Neural cell (in vitro differentiated cells): Measurements from ENCODE around the gene TACC2. TPM values are rescaled to one million over a fixed set of nuclear protein-coding genes. Genes with fewer than 3 reads are reported as not detected.

Experiments
- H2AFZ ChIP-seq: fragments of 200-600, 300-800 bp; sonication (generic), shearing (Covaris generic); 2 replicates; pipeline ENCODE4 v1.6.0; 2014; ENCODE audit warnings: low read depth, mild to moderate bottlenecking, antibody characterized with exemption, low read length, moderate library complexity
- H3F3A ChIP-seq: fragments of 200-600 bp; shearing (Covaris generic); 2 replicates; pipeline ENCODE4 v1.6.1; 2016; ENCODE audit warnings: mild to moderate bottlenecking, moderate library complexity, mixed read lengths, antibody characterized with exemption, low read length; ENCODE audit not compliant: insufficient read depth, poor library complexity, severe bottlenecking
- H3K27ac ChIP-seq: fragments of 200-600, 300-800 bp; sonication (generic), shearing (Covaris generic); 2 replicates; pipeline ENCODE4 v1.5.1; 2014; ENCODE audit warnings: mild to moderate bottlenecking, low read length, moderate library complexity
- H3K27me3 ChIP-seq: fragments of 300-800, 200-600 bp; sonication (generic), shearing (Covaris generic); 2 replicates; pipeline ENCODE4 v1.6.0; 2014; ENCODE audit warnings: mild to moderate bottlenecking, low read depth, low read length, moderate library complexity; ENCODE audit not compliant: insufficient read depth
- H3K36me3 ChIP-seq: fragments of 300-800, 200-600 bp; sonication (generic), shearing (Covaris generic); 2 replicates; pipeline ENCODE4 v1.5.1; 2014; ENCODE audit warnings: mild to moderate bottlenecking, antibody characterized with exemption, low read length, moderate library complexity; ENCODE audit not compliant: insufficient read depth
- H3K4me2 ChIP-seq: fragments of 300-800, 200-600 bp; sonication (generic), shearing (Covaris generic); 2 replicates; pipeline ENCODE4 v1.6.0; 2014; ENCODE audit warnings: mild to moderate bottlenecking, low read length
- H3K4me3 ChIP-seq: fragments of 300-800, 200-600 bp; sonication (generic), shearing (Covaris generic); 2 replicates; pipeline ENCODE4 v1.5.1; 2014; ENCODE audit warnings: mild to moderate bottlenecking, low read length, moderate library complexity
- H3K79me2 ChIP-seq: fragments of 200-600 bp; shearing (Covaris generic); replicated peaks from 2 replicates; pipeline ENCODE4 v1.6.0; 2014; ENCODE audit warnings: mild to moderate bottlenecking, low read length, moderate library complexity; ENCODE audit not compliant: insufficient read depth
- H3K9ac ChIP-seq: fragments of 300-800, 200-600 bp; sonication (generic), shearing (Covaris generic); 2 replicates; pipeline ENCODE4 v1.6.1; 2016; ENCODE audit warnings: mild to moderate bottlenecking, low read length, mixed read lengths
- H3K9me2 ChIP-seq: fragments of 200-600 bp; shearing (Covaris generic); 2 replicates; pipeline ENCODE4 v1.6.1; 2016; ENCODE audit warnings: mild to moderate bottlenecking, low read length, mixed read lengths; ENCODE audit not compliant: insufficient read depth
- H3K9me3 ChIP-seq: fragments of 200-600, 300-800 bp; sonication (generic), shearing (Covaris generic); 2 replicates; pipeline ENCODE4 v1.6.1; 2016; ENCODE audit warnings: mild to moderate bottlenecking, mixed run types, low read length, moderate library complexity, mixed read lengths
- H4K20me1 ChIP-seq: fragments of 200-600 bp; shearing (Covaris generic); 2 replicates; pipeline ENCODE4 v1.6.1; 2016; ENCODE audit warnings: mild to moderate bottlenecking, mixed run types; ENCODE audit not compliant: insufficient read depth
- EP300 ChIP-seq: fragments of 450-650 bp; conservative IDR thresholded peaks from 2 replicates; pipeline ENCODE4 v1.6.1; 2014; ENCODE audit warnings: antibody characterized with exemption, mild to moderate bottlenecking, moderate library complexity; ENCODE audit not compliant: poor library complexity, severe bottlenecking
- EZH2 ChIP-seq: fragments of 200-600, 300-800 bp; shearing (Covaris generic), sonication (generic); IDR thresholded peaks from 2 replicates; pipeline ENCODE4 v1.6.1; 2014; ENCODE audit warnings: antibody characterized with exemption, low read length, borderline replicate concordance, mild to moderate bottlenecking; ENCODE audit not compliant: insufficient read depth, poor library complexity, severe bottlenecking
- POLR2AphosphoS5 ChIP-seq: IDR thresholded peaks from 2 replicates; pipeline ENCODE4 v1.6.1; 2012
- RAD21 ChIP-seq: fragments of 450-650 bp; conservative IDR thresholded peaks from 2 replicates; pipeline ENCODE4 v1.6.1; 2014; ENCODE audit warnings: antibody characterized with exemption, mild to moderate bottlenecking, moderate library complexity
- REST ChIP-seq: IDR thresholded peaks from 2 replicates; pipeline ENCODE4 v1.6.1; 2012; ENCODE audit warnings: borderline replicate concordance
- SMC3 ChIP-seq: fragments of 450-650 bp; conservative IDR thresholded peaks from 2 replicates; pipeline ENCODE4 v1.6.1; 2014; ENCODE audit warnings: antibody characterized with exemption, mild to moderate bottlenecking, moderate library complexity; ENCODE audit not compliant: poor library complexity
- TAF1 ChIP-seq: IDR thresholded peaks from 2 replicates; pipeline ENCODE4 v1.6.1; 2012; ENCODE audit warnings: low read depth
- polyA plus RNA-seq: library from polyadenylated mRNA; depleted of rRNA; stranded (reverse); fragments of >200 nt; gene quantifications from 2 replicates; pipeline ENCODE4 v1.2.3, GENCODE V29; 2014
- TF ChIP-seq, protein P1 (sequence below): fragments of 450-650 bp; IDR thresholded peaks from 2 replicates; pipeline ENCODE4 v1.5.1; 2014; ENCODE audit warnings: antibody characterized with exemption, mild to moderate bottlenecking, moderate library complexity; ENCODE audit not compliant: poor library complexity, severe bottlenecking

Gene TACC2
- polyA plus RNA-seq, 1 donor from 2014 or later: 17.6 TPM

DNA sequence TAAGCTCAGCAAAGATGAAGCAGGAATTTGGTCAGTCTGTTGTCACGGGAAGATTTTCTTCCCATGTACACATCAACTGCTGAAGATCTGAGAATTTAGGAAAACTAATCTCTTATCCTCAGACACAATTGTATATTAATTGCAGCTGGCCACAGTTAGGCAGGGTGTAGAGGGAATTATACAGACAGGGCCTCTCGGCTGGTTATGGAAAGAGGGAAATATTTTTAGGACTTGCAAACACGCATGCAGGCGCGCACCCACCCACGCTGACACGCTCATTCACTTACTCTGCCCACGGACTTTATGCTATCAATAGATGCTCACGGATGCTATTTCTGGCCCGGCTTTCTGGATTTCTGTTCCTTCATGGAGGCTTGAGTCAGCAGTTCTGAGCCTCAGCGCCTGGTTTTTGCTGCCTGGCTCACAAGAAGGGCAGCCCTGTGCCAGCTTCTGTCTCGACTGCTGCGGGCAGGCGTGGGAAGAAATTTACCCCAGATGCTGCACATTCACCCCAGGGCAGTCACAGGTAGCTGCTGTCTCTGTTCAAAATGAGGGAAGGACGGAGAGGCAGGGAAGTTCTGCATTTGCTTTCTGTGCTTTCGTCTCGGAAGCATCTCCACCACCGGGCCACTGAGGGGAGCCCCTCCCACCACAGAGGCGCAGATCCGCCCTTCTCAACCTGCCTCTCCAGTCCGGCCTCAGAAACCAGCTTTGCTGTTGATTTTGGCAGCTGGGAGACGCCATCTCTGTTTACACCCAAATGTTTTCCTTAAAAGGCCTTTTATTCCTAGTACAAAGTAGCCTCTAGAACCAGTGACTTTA is 165.8 kb downstream of the TACC2 start:
- Histone ChIP-seq H3K9ac (peak overlapping the region; percentile 5), H3K9me3 (no peaks in the 10 kb centered on the region), H3K4me2 (no peak overlapping the region), H4K20me1 (no peaks in the 10 kb centered on the region), H3K27me3 (no peaks in the 10 kb centered on the region), H3K36me3 (no peaks in the 10 kb centered on the region), H3K4me3 (no peak overlapping the region), H3K79me2 (no peaks in the 10 kb centered on the region), H3K9me2 (no peaks in the 10 kb centered on the region), H2AFZ (no peak overlapping the region), H3F3A (no peaks in the 10 kb centered on the region), H3K27ac (no peak overlapping the region)
- no peak for TF ChIP-seq REST
- no peak for TF ChIP-seq TAF1
- no peak for TF ChIP-seq EZH2
- TF ChIP-seq, protein P1, sequence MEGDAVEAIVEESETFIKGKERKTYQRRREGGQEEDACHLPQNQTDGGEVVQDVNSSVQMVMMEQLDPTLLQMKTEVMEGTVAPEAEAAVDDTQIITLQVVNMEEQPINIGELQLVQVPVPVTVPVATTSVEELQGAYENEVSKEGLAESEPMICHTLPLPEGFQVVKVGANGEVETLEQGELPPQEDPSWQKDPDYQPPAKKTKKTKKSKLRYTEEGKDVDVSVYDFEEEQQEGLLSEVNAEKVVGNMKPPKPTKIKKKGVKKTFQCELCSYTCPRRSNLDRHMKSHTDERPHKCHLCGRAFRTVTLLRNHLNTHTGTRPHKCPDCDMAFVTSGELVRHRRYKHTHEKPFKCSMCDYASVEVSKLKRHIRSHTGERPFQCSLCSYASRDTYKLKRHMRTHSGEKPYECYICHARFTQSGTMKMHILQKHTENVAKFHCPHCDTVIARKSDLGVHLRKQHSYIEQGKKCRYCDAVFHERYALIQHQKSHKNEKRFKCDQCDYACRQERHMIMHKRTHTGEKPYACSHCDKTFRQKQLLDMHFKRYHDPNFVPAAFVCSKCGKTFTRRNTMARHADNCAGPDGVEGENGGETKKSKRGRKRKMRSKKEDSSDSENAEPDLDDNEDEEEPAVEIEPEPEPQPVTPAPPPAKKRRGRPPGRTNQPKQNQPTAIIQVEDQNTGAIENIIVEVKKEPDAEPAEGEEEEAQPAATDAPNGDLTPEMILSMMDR: no peak
- TF ChIP-seq POLR2AphosphoS5: no peak
- no peak for TF ChIP-seq SMC3
- TF ChIP-seq RAD21: no peak
- TF ChIP-seq EP300: no peak

DNA sequence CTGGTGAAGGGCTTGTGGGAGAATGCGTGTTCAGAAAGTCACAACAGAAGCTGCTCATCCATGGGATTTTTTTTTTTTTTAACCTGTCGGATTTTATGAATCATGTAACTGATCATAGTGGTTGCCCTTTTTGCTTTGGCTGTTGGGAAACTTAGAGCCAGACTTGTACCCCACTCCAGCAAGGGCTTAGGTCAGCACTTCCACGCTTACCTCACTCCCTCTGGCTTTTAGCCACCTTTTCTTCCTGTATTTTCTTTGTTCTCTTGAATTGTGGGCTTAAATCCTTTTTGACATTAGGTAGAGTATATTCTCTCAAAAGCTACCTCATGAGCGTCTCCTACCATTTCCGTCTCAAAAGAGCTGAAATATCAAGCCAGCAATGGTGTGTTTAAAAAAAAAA is 168.5 kb downstream of the TACC2 start:
- no peak for TF ChIP-seq POLR2AphosphoS5
- TF ChIP-seq, protein P1: no peak
- Histone ChIP-seq H3K9ac (no peak overlapping the region), H3K9me3 (no peaks in the 10 kb centered on the region), H2AFZ (no peak overlapping the region), H3K4me3 (no peak overlapping the region), H3K79me2 (no peaks in the 10 kb centered on the region), H3K36me3 (no peaks in the 10 kb centered on the region), H3K27me3 (no peaks in the 10 kb centered on the region), H3K4me2 (no peak overlapping the region), H4K20me1 (no peaks in the 10 kb centered on the region), H3K27ac (no peak overlapping the region), H3K9me2 (no peaks in the 10 kb centered on the region), H3F3A (peaks cover 10% of the 10 kb centered on the region)
